Measurements from ENCODE around the gene STXBP5.

STXBP5 gene

DNA sequence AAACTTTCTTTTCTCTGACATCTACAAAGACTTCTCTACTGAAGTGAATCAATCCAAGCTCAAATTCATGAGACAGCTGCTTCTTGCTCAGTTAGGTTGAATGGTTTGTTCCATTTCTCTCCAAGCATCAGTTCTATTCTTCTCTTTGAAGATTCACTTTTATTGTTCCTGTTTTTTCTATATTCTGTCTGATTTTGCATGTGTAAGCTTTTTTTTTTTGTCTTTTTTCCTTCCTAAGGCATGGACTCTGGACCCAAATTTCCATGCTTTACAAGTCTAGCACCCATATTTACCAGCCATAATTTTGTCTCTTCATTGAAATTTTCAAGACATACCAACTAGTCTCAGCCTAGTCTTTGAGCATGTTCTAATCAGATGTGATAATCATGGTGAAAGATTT is 25.9 kb upstream of the STXBP5 start:
- DNase-seq (ENCODE audit: low spot score) = no peak

DNA sequence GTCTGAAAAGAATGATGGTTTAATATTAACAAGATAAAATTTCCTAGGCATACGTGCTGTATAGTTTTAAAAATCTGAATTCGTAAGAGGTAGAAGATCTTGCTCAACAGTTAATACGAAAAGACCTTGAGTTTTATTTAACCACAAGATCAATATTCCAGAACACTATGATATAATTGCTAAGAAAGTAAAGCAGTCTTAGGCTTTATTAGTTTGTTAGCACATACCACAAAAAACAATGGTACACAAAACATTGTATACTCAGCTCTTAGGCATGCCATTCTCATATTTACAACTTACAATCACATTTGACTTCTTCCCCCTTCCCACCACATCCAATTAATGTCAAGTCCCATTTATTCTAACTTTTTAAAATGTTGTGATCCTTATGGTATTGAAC is 24.4 kb upstream of the STXBP5 start:
- DNase-seq (ENCODE audit: low spot score) = no peak

DNA sequence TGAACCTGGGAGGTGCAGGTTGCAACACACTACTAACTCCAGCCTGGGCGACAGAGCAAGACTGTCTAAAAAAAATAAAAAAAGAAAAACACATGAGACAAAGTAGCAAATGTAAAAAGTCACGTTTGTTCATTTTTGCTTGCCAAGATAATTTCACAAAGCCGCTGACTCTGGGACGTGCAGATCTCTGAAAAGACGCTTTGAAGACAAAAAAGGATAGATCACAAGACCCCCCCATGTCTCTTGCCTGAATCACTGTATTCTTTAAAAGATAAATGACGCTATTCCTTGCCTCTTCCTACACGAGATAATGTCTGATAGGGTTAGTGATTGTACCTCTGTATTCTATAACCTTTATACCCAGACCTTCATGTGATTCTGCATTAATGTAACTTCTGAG is 23.3 kb upstream of the STXBP5 start:
- no peak for DNase-seq (ENCODE audit: low spot score)

DNA sequence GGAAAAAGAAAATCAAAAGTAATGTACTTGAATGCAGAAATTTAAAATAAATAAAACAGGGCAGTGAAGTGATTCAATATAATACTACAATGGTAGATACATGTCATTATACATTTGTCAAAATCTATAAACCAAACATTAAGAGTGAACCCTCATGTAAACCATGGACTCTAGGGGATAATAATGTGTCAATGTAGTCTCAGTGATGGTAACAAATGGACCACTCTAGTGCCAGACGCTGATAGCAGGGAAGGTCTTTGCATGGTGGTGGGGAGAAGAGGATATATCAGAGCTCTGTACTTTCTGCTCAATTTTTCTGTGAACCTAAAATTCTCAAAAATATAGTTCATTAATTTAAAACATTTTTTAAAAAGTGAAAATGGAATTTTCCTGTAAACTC is 19.8 kb upstream of the STXBP5 start:
- DNase-seq (ENCODE audit: low spot score) = no peak

DNA sequence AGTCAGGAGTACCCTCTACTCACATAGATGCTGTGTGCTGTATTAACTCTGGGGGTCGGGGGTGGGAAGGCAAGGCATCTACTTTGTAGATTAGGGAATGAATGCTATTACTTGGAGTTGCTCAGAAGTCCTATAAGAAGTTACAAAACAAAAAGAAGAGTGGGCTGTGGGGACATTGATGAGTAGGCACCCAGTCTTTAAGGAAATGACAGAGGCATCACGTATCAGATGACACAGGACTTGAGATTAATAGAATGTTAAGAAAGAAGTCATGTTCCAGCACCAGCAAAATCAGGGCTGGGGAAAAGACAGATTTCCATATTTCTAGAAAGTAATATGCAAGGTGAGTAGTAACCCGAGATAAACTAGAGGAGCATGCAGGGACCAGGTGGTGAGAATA is 19.0 kb upstream of the STXBP5 start:
- DNase-seq (ENCODE audit: low spot score) = no peak

DNA sequence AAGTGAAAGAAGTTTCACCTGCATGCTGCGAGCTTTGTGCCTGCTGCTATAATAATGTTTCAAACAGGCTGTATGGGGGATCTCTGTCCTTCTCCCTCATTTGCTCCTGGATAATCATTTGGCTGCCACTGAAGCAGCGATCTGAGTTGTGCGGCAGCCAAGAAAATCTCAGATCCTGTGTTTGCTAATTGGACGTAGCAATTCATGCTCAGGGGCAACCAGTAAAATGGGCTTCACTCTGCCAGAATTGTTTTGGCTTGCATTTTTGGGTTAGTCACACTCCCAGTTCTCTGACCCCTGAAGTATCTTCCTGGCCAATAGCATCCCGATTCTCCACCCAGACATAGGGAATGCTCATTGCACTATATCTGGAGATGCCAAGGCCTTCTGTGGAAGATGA is 13.7 kb upstream of the STXBP5 start:
- DNase-seq (ENCODE audit: low spot score) = peak; percentile 64

DNA sequence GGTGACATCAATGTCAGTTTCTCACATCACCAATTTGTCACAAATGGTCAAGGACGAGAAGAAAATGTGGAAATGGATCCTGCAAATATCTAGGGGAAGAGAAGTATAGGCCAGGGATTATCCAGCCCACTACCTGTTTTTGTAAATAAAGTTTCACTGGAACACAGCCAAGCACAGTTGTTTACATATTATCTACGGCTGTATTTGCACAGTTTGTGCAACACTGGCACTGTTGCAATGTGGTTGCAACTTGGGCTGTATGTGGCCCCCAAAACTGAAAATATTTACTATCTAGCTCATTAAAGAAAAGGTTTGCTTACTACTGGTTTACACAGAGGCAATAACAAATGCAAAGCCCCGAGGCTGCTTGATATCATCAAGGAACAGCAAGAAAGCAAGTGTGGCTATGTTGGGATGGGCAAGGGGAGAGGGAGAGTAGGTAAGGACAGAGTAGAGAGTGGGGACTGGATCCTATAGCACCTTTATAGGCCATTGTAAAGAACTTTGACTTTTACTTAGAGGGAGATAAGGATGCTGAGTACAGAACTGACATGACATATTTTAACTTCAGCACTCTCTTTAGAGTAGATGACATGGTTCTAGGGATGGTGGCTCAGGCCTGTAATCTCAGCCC is 11.8 kb upstream of the STXBP5 start:
- no peak for DNase-seq (ENCODE audit: low spot score)

DNA sequence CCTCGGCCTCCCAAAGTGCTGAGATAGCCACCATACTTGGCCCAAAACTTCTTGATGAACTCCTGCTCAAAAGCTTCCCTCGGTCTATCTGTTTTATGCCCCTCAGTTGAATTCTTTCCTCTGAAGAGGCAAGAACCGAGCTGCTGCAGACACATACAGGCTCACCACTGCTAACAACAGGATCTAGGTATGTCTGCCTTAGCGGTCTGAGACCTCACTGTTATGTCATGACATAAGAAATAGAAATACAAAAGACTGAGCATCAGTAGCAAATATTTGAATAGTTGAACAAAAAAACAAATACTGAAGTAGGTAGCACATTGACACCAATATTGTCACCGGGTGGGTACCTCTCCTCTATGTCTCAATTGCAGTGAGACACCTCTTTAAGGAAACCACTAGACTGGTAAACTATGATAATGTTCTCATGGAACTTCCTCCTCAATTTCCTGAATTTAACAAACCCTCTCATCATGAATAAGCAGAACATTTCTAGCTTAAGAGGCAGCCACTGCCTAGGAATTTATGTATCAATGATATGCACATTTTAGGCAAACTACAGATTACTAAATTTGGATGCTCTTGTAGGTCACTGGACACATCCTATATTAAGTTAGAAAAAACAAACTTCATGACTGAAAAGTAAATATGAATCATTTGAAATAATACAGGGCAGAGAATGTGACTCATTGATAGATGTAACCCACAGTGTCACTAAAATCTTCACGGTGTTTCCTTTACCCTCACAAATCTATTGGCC is 9.4 kb upstream of the STXBP5 start:
- no peak for DNase-seq (ENCODE audit: low spot score)

DNA sequence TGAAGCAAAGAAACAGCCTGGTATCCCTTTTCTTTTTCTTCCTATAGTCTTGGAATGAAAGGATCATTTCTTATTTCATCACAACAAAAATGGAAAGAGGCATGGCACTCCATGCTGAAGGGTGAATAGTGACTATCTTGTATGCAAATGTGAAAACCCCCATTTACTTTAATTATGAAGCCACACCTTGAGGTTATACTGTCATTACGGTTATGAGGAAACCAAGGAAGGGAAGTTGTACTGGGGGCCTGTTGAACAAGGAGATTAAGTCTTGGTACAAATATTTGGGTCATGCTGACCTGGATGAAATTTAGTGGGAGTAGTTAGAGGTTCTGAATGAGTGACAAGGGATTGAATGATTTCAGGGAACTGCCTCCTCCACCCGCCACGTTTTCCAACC is 8.7 kb upstream of the STXBP5 start:
- no peak for DNase-seq (ENCODE audit: low spot score)

DNA sequence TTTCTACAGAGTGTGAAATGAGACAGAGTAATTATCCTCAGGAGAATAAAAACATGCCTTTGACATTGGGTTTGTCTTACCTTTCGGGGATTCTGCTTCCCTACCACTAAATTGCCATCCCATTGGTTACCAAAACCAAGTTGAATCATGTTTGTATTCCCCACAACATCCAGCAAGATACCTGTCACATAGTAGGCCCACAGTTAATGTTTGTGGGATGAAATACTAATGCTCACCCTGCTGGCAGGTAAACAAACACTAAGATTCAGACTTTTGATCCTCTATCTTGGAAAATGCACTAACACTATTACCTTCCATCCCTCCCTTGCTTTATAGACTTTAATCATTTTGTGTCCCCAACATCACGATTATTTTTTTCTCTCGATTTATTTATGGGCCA is 8.2 kb upstream of the STXBP5 start:
- DNase-seq (ENCODE audit: low spot score) = no peak

DNA sequence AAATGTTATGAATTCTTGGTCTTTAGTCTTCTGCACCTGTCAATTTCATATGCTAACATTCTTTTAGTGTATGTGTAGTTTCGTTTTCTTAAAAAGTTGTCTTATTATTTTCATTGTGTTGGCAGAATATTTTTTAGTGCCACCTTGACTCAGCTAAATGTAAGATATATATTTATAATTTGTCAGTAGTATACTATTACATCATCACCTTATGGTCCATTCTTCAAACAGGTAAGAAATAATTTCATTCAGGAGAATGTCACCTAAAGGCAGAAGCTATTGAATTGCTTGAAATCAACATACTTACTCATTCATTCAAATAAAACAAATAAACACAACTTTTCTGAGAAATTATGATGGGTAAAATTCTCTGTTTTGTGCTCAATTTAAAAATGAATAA is 3.5 kb upstream of the STXBP5 start:
- no peak for DNase-seq (ENCODE audit: low spot score)

DNA sequence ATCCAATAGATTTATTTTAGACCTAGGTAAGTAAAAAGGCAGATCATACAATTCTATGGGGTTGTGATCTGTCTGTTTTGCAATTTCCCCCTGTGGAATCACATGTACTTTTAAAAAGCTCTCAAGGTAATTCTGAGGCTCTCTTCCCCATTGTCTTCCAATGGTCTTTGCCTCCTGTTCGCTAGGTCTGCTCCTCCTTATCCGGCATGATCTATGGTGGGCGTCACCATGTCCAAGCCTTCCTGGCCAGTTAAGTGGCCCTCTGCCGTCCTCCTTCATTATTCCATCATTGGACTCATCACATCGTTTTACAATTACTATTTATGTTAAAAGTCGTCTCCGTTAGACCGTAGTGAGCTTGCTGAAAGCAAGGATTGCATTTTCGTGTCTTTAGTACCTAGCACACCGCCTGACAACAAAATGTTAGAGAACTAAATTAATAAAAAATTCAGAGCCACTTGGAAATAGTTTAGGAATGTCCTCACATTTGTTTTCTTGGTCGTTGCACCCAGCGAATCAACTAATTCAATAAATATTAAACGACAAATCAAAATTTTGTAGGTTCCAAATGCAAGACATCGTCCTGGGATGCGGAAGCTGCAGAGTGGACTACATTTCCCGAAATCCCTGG is 2.2 kb upstream of the STXBP5 start:
- DNase-seq (ENCODE audit: low spot score) = no peak

DNA sequence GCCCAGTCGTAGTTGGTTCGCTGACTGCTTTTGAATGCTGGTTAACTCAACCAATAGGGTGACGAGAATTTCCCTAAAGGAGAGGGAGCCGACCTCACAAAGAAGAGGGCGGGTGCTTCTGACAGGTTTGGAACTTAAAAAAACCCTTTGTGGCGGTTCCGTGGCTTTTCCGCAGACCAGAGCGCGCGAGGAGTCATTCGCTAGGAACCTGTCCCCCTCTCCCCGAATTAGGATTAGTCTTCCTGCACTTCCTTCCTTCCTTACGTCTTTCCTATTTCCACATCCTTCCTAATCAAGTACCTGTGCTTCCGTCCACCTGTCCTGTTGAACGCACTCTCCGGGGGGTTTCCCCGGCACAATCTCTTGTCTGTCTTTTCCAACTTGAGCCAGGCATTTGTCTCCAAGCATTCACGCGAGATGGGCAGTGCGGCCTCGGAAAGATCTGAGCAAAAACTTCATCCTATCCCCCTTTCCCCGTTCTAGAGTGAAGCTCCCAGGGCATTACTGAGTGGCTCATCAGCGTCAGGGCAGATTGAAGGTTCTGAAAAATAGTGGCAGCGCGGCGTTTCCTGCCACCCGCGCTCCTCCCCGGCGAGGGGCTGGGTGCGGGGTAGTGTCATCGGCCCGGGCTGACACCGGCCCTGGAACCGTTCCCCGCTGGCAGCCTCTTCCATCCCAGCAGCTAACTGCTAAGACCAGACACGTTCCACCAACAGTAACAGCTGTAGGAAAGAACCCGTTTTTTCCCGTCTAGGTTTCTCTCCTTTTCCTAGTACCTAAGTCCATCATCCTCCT is 1.5 kb upstream of the STXBP5 start:
- peak; percentile 99 for DNase-seq (ENCODE audit: low spot score)

DNA sequence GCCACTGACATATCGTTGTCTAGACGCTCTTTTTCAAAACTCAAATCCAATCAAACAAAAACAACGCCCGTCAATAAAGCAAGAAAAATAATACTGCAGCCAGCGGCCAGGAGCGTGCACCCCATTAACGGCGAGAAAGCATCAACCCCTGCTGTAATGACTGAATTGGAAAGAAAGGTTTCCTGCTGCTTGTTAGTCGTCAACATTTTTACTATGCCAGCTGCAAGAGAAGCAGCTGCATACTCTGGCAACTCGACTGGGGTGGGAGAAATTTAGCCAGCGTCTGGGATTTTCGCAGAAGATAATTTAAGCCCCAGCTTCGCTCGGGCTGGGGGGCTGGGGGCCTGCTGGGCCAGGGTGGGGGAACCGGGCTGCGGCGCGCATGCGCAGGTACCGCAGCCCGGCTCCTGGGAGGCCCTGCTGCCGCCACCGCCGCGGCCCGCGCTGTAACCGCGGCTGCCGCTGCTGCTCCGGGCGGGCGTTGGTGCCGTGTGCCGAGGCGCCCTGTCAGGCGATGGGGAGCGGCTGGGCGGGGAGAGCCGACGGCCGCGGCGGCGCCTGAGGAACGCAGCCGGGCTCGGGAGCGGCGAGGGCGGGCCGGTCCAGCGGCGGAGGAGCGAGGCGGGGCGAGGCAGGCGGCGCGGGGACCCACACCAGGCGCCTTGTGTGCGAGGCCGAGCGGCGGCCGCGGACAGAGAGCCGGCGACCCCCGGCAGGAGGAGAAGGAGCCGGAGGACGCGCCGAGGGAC is 732 bp upstream of the STXBP5 start:
- peak; percentile 67 for DNase-seq (ENCODE audit: low spot score)

DNA sequence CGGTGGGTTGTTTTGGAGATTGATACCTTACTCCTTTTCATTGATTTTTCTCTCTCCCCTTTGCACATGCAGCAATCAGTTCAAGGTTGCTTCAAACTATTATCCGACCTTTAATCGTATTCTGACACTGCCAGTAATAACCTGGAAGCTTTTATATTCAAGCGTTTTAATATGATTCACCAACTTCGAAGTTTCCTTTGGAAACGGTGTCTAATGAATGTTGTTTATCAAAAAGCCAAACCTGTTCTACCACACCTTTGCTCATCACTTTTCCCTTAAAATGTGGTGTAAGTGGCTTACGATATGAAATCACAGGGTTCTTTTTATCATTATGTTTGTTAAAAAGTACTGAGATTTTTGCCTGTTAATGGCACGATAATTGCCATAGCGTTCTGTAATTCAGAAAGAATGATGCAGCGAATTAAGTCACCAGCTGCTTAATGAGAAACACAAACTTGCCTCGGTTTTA is 660 bp downstream of the STXBP5 start:
- peak; percentile 35 for DNase-seq (ENCODE audit: low spot score)

DNA sequence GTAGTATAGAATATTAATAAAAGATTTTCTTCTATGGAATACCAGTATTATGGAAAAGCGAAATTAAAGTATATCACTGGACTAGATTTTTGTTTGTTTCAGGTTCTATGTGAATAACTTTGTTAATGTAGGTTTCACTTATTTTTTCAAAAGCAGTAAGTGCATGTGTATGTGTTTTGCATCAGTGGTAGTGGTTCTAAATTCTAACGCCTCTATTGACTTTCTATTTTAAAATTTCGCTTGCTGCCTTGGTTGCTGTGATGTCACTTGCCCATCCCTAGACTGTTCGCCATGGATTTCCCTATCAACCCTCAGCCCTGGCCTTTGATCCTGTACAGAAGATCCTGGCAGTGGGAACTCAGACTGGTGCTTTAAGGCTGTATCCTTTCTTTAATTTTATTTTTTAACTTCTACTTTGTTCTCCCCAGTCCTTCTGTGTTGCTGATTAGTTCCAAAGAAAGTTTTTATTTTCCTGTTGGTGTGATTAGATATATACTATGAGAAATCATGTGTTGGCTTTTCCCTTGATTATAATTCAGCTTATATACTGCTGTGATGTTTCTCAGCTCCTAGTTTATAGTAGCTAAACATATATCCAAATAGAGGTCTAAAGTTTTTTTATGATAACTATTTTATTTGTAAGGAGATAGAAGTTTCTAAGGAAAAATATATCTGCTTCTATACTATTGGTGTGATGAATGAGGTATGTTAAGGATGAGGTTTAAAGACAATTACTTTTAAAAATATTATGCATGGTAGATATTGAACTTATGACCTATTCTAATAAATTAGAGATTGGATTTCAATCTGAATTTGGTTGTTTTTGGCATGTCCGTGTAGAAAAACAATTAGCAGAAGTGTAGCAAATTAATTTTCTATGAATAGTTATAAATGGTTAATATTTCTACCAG is 1.7 kb downstream of the STXBP5 start:
- peak; percentile 58 for DNase-seq (ENCODE audit: low spot score)

DNA sequence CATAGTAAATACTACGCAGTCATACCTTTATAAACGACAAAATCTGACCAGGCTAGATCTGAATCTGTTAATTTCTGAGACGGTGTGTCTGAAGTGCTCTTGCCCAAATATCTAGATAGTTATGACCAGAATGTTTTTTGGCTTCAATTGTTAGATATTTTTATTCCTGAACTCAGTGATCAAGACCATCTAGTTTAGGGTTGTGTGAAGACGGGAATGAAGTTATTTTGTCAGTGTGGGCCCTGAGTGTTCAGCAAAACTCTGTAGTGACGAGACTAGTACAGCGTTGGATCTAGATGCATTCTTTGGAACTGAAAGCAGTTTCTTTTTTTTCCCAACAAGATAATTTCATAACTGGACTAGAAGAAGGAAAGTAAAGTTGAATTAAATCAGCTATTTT is 3.1 kb downstream of the STXBP5 start:
- peak; percentile 55 for DNase-seq (ENCODE audit: low spot score)

DNA sequence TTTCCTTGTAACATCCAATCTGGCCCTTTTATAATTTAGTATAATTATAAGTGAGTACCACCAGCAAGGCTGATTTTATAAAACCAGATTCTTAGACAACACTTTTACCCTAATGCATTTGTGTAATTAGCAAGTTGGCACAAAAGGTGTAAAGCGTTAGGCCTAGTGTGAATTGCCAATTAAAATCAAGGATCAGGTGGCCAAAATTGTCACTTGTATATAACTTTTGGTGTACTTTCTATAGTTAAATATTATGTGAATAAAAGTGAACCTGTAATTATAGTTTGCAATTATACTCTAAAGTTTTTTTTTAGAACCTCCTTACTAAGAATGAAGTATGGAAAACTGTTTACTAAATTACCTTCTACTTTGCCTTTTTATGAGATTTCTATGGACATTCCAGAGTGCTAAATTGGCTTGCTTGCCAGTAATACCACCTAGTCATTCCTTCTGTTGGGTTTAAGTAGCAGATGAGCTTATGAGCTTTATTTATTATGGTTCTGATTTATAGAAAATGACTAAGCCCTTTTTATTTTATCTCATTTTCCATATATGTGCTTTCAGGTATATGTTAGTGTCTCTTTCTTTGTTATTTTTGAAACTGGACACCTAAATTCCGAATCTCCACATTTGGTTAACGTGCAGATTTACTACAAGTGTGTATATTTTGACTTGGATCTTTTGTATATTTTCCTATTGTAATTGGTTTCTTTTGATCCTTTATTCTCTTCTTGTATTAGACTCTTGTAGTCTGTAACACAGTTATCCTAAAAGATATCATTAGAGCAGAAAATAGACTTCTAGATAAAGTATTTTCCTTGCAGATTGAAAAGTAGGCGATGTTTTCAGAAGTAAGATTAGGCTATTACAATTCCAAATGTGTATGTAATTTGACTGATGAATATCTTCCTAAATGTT is 3.9 kb downstream of the STXBP5 start:
- DNase-seq (ENCODE audit: low spot score) = no peak

DNA sequence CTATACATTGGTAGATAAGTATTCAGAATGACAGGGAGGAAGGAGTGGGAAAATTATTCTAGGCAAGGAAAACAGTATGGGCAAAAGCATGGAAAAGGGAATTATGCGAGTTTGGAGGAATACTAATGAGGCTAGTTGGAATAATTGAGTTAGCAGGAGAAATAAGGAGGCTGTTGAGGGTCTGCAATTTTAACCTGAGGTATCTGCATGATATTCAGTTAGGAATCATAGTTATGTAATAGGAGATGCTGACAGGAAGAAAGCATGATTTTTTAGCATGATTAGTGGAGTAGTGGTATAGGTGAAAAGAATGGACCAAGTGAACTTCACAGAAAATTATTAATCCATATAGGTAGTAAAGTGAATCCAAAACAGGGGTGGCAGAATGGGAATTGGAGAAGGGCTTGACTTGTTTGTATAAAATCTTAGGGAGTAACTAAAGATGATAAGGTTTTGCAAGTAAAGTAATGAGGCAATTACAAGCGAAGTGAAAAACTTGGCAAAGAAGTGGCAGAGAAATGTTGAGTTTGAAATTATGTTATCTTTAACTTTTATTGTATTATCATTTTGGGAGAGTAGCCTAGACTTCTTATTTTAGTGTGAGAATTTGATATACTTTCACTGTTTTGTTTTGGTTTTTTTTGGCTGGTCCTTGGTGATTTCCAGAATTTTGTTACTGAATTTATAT is 5.7 kb downstream of the STXBP5 start:
- DNase-seq (ENCODE audit: low spot score) = no peak
